Keratinocyte (primary cell): ENCODE data around the gene BRPF3.

Experiments
- EZH2 ChIP-seq: IDR thresholded peaks from one replicate; pipeline ENCODE4 v1.6.1; 2012; ENCODE audit warnings: inconsistent platforms, mild to moderate bottlenecking, low read length, moderate library complexity
- TF ChIP-seq, protein P1 (sequence below), 3 experiments: IDR thresholded peaks in 1 of 3; conservative IDR thresholded peaks in 1 of 3; optimal IDR thresholded peaks in 1 of 3; 2 replicates in 2 of 3; 3 replicates in 1 of 3; pipeline versions ENCODE3 to v1.5.1; 2011; ENCODE audit warnings: low read length in 3 of 3, mild to moderate bottlenecking in 3 of 3, moderate library complexity in 2 of 3, control low read depth in 1 of 3, inconsistent platforms in 1 of 3; ENCODE audit not compliant: insufficient read depth in 2 of 3; ENCODE audit errors: extremely low read depth in 1 of 3

- TF ChIP-seq, protein P1, sequence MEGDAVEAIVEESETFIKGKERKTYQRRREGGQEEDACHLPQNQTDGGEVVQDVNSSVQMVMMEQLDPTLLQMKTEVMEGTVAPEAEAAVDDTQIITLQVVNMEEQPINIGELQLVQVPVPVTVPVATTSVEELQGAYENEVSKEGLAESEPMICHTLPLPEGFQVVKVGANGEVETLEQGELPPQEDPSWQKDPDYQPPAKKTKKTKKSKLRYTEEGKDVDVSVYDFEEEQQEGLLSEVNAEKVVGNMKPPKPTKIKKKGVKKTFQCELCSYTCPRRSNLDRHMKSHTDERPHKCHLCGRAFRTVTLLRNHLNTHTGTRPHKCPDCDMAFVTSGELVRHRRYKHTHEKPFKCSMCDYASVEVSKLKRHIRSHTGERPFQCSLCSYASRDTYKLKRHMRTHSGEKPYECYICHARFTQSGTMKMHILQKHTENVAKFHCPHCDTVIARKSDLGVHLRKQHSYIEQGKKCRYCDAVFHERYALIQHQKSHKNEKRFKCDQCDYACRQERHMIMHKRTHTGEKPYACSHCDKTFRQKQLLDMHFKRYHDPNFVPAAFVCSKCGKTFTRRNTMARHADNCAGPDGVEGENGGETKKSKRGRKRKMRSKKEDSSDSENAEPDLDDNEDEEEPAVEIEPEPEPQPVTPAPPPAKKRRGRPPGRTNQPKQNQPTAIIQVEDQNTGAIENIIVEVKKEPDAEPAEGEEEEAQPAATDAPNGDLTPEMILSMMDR (optimal IDR thresholded peaks at IDR 0.05 in 1 of 3, IDR thresholded peaks at IDR 0.05 in 1 of 3, conservative IDR thresholded peaks at IDR 0.05 in 1 of 3; ENCODE audit: extremely low read depth in 1 of 3, insufficient read depth in 2 of 3, low read length in 3 of 3), result no peak
- TF ChIP-seq EZH2, result no peak
Observed at GRCh38 chr6:36223706-36224105, 27.2 kb downstream of the BRPF3 start.
